Mesendoderm (in vitro differentiated cells): ENCODE results near the gene SNX27.
A peak's percentile ranks its signal among the peaks of the same experiment; 100 is the strongest.

Experiments
- DNase-seq: peaks from one replicate; pipeline ENCODE4 v3.0.0; 2013
- H2AK5ac ChIP-seq: 2 replicates; pipeline ENCODE4 v1.6.1; 2013; ENCODE audit warnings: low read length, inconsistent platforms
- H2BK120ac ChIP-seq: 2 replicates; pipeline ENCODE4 v1.6.1; 2013; ENCODE audit warnings: low read depth, mild to moderate bottlenecking, low read length, moderate library complexity, mixed read lengths
- H2BK15ac ChIP-seq: replicated peaks from 2 replicates; pipeline ENCODE4 v1.6.1; 2013; ENCODE audit warnings: low read depth, mild to moderate bottlenecking, moderate library complexity
- H2BK5ac ChIP-seq: 2 replicates; pipeline ENCODE4 v1.6.1; 2013; ENCODE audit warnings: low read length, inconsistent platforms
- H3K18ac ChIP-seq: 2 replicates; pipeline ENCODE4 v1.6.1; 2013; ENCODE audit warnings: mild to moderate bottlenecking, low read length, mixed read lengths
- H3K23ac ChIP-seq: one replicate; pipeline ENCODE4 v1.6.1; 2013; ENCODE audit warnings: low read length
- H3K27ac ChIP-seq: 2 replicates; pipeline ENCODE4 v1.5.1; 2013; ENCODE audit warnings: low read depth, mild to moderate bottlenecking, inconsistent platforms, low read length, moderate library complexity
- H3K27me3 ChIP-seq: 2 replicates; pipeline ENCODE4 v1.6.1; 2013; ENCODE audit warnings: low read length, control low read depth, mild to moderate bottlenecking, inconsistent platforms; ENCODE audit not compliant: insufficient read depth, poor library complexity
- H3K36me3 ChIP-seq: 2 replicates; pipeline ENCODE4 v1.6.1; 2013; ENCODE audit warnings: low read length, inconsistent platforms; ENCODE audit not compliant: control insufficient read depth, insufficient read depth
- H3K4ac ChIP-seq: one replicate; pipeline ENCODE4 v1.6.1; 2013; ENCODE audit warnings: low read depth, mild to moderate bottlenecking, low read length, moderate library complexity
- H3K4me1 ChIP-seq: 2 replicates; pipeline ENCODE4 v1.6.1; 2013; ENCODE audit warnings: low read depth, low read length, inconsistent platforms; ENCODE audit not compliant: control insufficient read depth
- H3K4me2 ChIP-seq: 2 replicates; pipeline ENCODE4 v1.6.1; 2013; ENCODE audit warnings: low read length
- H3K4me3 ChIP-seq: 2 replicates; pipeline ENCODE4 v1.5.1; 2013; ENCODE audit warnings: mild to moderate bottlenecking, low read length
- H3K56ac ChIP-seq: one replicate; pipeline ENCODE4 v1.6.1; 2013; ENCODE audit warnings: low read length
- H3K79me1 ChIP-seq: 2 replicates; pipeline ENCODE4 v1.6.1; 2013; ENCODE audit warnings: low read length, inconsistent platforms
- H3K79me2 ChIP-seq: 2 replicates; pipeline ENCODE4 v1.6.1; 2013; ENCODE audit warnings: mild to moderate bottlenecking, low read length; ENCODE audit not compliant: control insufficient read depth, insufficient read depth
- H3K9ac ChIP-seq: 2 replicates; pipeline ENCODE4 v1.6.1; 2013; ENCODE audit warnings: low read length, inconsistent platforms
- H4K5ac ChIP-seq: one replicate; pipeline ENCODE4 v1.6.1; 2013; ENCODE audit warnings: low read length
- H4K8ac ChIP-seq: one replicate; pipeline ENCODE4 v1.6.1; 2013; ENCODE audit warnings: low read depth, mild to moderate bottlenecking, control low read depth, low read length, moderate library complexity
- WGBS: extraction: QIAGEN DNeasy Blood & Tissue Kit; methylation state at CpG from one replicate; pipeline ENCODE4 v1.1.7; 2013; ENCODE audit warnings: low lambda C conversion rate, missing lambda C conversion rate; ENCODE audit not compliant: insufficient coverage; ENCODE audit errors: extremely low coverage; 5-methylcytosine and 5-hydroxymethylcytosine counted together

Gene SNX27

DNA sequence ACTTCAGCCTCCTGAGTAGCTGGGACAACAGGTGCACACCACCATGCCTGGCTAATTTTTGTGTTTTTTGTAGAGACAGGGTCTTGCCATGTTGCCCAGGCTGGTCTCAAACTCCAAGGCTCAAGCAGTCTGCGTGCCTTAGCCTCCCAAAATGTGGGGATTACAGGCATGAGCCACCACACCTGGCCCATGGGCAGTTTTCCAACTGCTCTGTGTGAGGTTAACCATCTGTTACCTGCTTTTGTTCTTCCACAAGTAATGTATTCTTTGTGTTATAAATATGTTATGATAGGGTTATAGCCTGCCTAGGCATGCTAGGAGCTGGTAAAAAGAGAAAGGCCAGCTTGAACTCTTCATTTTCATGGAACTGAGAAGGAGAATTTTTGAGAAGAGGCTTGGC lies 41.0 kb upstream of the SNX27 start:
- no peak overlapping the region for H3K56ac ChIP-seq
- H3K36me3 ChIP-seq: peaks cover 2% of the 10 kb centered on the region
- H3K4me1 ChIP-seq: no peaks in the 10 kb centered on the region
- H3K27me3 ChIP-seq: no peaks in the 10 kb centered on the region
- no peak overlapping the region for H4K8ac ChIP-seq
- H3K79me1 ChIP-seq: no peaks in the 10 kb centered on the region
- no peak for DNase-seq
- WGBS: no CpG with 5 or more reads among the region's 1 CpG
- H4K5ac ChIP-seq: no peak overlapping the region
- no peak overlapping the region for H2BK120ac ChIP-seq
- H3K18ac ChIP-seq: no peak overlapping the region
- H3K23ac ChIP-seq: no peak overlapping the region
- no peaks in the 10 kb centered on the region for H3K79me2 ChIP-seq
- no peak overlapping the region for H3K4me2 ChIP-seq
- no peak overlapping the region for H3K4ac ChIP-seq
- no peak overlapping the region for H3K27ac ChIP-seq
- no peak overlapping the region for H2AK5ac ChIP-seq
- no peak overlapping the region for H3K4me3 ChIP-seq
- H3K9ac ChIP-seq: no peak overlapping the region
- H2BK5ac ChIP-seq: no peak overlapping the region
- H2BK15ac ChIP-seq: no peak overlapping the region

DNA sequence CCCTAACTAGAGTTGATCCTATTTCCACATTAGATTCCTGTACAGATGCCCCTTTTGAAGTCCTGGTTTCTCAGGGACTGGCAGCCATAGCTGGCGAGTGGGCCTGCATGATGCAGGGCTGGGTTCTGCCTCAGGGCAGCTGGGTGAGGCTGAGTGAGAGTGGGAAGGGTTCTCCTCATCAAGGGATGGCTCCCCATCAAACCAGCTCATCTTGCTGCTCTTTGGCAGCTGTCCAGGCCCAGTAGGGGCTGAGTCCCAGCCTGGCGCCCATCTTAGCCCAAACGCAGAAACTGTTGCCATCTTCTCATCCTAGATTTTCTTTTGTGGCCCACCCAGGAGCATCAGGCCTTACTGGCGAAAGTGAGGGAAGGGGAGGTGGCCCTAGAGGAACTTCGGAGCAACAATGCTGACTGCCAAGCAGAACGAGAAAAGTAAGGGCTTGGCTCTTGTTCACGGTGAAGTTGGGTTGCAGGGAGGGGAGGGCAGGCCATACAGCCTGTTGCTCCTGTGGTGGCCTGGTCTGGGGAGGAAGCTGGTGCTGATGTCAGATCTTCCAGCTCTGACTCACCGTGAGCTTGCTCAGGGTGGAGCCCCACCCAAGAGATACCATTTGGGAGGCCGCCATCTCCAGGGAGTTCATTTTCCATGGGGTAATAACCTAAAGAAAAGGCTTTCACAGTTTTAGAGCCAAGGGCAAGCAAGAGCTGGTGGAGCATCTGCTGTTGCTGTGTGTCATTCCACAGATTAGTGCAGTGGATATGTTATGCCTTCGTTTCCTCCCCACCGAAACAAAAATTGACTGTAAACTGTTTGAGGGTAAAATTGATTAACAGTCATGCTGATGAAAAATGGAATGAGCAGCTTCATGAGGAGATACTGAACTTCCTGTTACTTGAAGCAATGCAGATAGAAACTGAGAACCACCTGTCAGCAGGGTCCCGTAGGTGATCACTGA lies 37.0 kb upstream of the SNX27 start:
- no peak overlapping the region for H3K4me2 ChIP-seq
- H2BK120ac ChIP-seq: no peak overlapping the region
- H3K79me1 ChIP-seq: no peaks in the 10 kb centered on the region
- H3K4me1 ChIP-seq: no peaks in the 10 kb centered on the region
- no peak overlapping the region for H3K56ac ChIP-seq
- H3K27me3 ChIP-seq: no peaks in the 10 kb centered on the region
- H2BK5ac ChIP-seq: no peak overlapping the region
- H3K9ac ChIP-seq: no peak overlapping the region
- no CpG with 5 or more reads among the region's 12 CpGs for WGBS
- no peaks in the 10 kb centered on the region for H3K79me2 ChIP-seq
- H4K8ac ChIP-seq: no peak overlapping the region
- H2BK15ac ChIP-seq: no peak overlapping the region
- peaks cover 2% of the 10 kb centered on the region for H3K36me3 ChIP-seq
- H3K27ac ChIP-seq: no peak overlapping the region
- no peak overlapping the region for H2AK5ac ChIP-seq
- H3K4ac ChIP-seq: no peak overlapping the region
- H3K23ac ChIP-seq: no peak overlapping the region
- no peak overlapping the region for H3K4me3 ChIP-seq
- H4K5ac ChIP-seq: no peak overlapping the region
- no peak overlapping the region for H3K18ac ChIP-seq
- DNase-seq: no peak

DNA sequence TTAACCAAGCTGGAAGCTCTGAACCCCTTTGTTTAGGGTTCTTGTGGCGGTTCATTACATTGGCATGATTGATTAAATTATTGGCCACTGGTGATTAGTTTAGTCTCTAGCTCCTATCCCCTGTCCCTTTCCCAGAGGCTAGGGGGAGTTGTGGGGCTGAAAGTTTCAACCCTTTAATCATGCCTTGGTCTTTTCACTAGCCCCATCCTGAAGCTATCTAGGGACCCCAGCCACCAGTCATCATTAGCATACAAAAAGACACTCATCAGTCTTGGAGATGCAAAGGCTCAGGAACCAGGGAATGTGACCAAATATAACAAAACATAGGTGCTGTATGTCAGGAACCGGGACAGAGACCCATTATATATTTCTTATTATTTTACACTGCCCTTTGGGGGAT lies 34.7 kb upstream of the SNX27 start:
- Histone ChIP-seq H3K27me3 (no peaks in the 10 kb centered on the region), H2BK15ac (no peak overlapping the region), H3K56ac (no peak overlapping the region), H4K8ac (no peak overlapping the region), H3K4me3 (no peak overlapping the region), H4K5ac (no peak overlapping the region), H3K36me3 (peaks cover 3% of the 10 kb centered on the region), H3K9ac (no peak overlapping the region), H2AK5ac (no peak overlapping the region), H3K4me2 (no peak overlapping the region), H3K18ac (no peak overlapping the region), H3K79me2 (no peaks in the 10 kb centered on the region), H3K23ac (no peak overlapping the region), H3K4me1 (no peaks in the 10 kb centered on the region), H2BK5ac (no peak overlapping the region), H3K79me1 (no peaks in the 10 kb centered on the region), H3K4ac (no peak overlapping the region), H3K27ac (no peak overlapping the region), H2BK120ac (no peak overlapping the region)
- DNase-seq: peak; percentile 50
- WGBS: no CpG with 5 or more reads among the region's 2 CpGs

DNA sequence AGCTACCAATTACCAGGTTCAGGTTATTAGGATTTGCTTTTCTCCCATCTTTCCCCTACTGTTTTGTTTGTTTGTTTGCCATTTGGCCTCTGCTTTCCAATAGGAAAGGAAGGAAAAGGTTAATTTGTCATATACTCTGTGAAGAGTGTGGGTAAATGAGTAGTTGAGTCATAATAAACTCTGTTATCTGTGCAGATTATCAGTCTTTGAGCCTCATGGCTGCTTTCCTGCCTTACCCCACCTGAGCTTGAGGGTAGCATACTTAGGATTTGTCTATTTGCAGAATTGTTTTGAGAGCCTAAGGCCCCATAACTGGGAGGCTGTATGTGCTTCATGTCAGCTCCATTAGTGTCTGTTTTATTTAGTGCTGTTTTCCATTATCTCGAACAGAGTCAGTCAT lies 32.9 kb upstream of the SNX27 start:
- Histone ChIP-seq H3K9ac (no peak overlapping the region), H4K8ac (no peak overlapping the region), H3K4me2 (no peak overlapping the region), H4K5ac (no peak overlapping the region), H3K27ac (no peak overlapping the region), H3K27me3 (no peaks in the 10 kb centered on the region), H3K56ac (no peak overlapping the region), H3K79me1 (no peaks in the 10 kb centered on the region), H3K4me1 (no peaks in the 10 kb centered on the region), H3K4ac (no peak overlapping the region), H2AK5ac (no peak overlapping the region), H2BK15ac (no peak overlapping the region), H3K36me3 (peaks cover 3% of the 10 kb centered on the region), H3K79me2 (no peaks in the 10 kb centered on the region), H3K23ac (no peak overlapping the region), H2BK5ac (no peak overlapping the region), H3K4me3 (no peak overlapping the region), H3K18ac (no peak overlapping the region), H2BK120ac (no peak overlapping the region)
- DNase-seq: no peak
- no CpG with 5 or more reads among the region's 1 CpG for WGBS

DNA sequence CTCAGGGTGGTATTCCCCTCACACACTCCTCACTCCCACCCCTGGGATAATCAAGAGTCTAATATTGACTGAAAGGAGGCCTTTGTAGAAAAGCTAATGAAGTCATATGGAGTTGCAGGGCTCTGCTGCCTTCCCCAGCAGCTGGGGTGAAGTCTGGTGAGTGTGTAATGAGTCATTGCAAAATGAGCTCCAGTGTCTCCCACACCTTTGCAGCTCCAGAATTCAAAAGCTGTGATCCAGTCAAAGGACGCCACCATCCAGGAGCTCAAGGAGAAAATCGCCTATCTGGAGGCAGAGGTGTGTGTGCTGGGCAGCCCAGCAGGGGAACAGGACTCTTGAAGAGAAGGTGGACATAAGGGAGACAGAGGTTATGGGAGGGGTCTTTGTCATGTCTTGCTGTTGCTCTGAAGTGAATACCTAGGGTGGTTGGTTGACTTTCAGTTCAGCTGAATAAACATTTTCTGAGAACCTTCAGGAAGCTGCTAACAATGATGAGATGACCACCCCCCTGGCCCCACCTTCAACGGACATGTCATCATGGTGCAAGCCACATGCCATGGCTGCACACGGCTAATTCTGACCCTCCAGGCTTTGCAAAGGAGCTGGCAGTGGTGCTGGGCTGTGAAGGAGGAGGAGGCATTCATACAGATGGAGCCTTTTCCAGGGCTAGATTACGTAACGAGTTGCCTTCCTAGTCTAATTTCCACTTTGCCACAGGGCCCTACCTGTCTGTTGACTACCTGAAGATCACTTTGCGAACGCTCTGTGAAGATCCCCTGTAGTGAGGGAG lies 32.2 kb upstream of the SNX27 start:
- Histone ChIP-seq H3K9ac (no peak overlapping the region), H3K79me1 (no peaks in the 10 kb centered on the region), H3K79me2 (no peaks in the 10 kb centered on the region), H4K8ac (no peak overlapping the region), H2BK5ac (no peak overlapping the region), H3K18ac (no peak overlapping the region), H2BK15ac (no peak overlapping the region), H3K4me2 (no peak overlapping the region), H3K27me3 (no peaks in the 10 kb centered on the region), H2AK5ac (no peak overlapping the region), H3K36me3 (peaks cover 3% of the 10 kb centered on the region), H3K27ac (no peak overlapping the region), H3K4me3 (no peak overlapping the region), H3K56ac (no peak overlapping the region), H3K4ac (no peak overlapping the region), H3K23ac (no peak overlapping the region), H3K4me1 (peaks cover 2% of the 10 kb centered on the region), H4K5ac (no peak overlapping the region), H2BK120ac (no peak overlapping the region)
- DNase-seq: no peak
- WGBS: no CpG with 5 or more reads among the region's 8 CpGs
